H1 (cell line): ENCODE results near the gene OGDHL. TPM values are rescaled to one million over a fixed set of nuclear protein-coding genes. Genes with fewer than 3 reads are reported as not detected.

Experiments
- CTCF ChIA-PET: fragments of 300-600 bp; sonication (Branson Sonifier 250); formaldehyde crosslinking; loops from one replicate; lab custom pipeline; 2021; ENCODE audit not compliant: partially characterized antibody; lab: Charles Lee
- POLR2A ChIA-PET: fragments of 300-600 bp; sonication (Branson Sonifier 250); formaldehyde crosslinking; loops from one replicate; lab custom pipeline; 2021; ENCODE audit warnings: inconsistent platforms; ENCODE audit not compliant: partially characterized antibody; lab: Charles Lee
- DNase-seq, 2 experiments: peaks; one replicate each; pipeline versions ENCODE4 v3.0.0 to v3.0.0-alpha.2; 2010 to 2022; ENCODE audit warnings: low spot score in 2 of 2, low read depth in 1 of 2, mixed read lengths in 1 of 2
- FAIRE-seq: peaks from 2 replicates; lab custom pipeline; 2011; peaks lifted over from hg19 to GRCh38; lab: Jason Lieb, UNC
- H2AFZ ChIP-seq: 2 replicates; pipeline ENCODE4 v1.8.1; 2012; ENCODE audit warnings: low read length, inconsistent platforms
- H2AK5ac ChIP-seq: 2 replicates; pipeline ENCODE4 v1.6.1; 2013; ENCODE audit warnings: low read depth, low read length
- H2BK120ac ChIP-seq: replicated peaks from 2 replicates; pipeline ENCODE3; 2013; ENCODE audit warnings: low read depth, low read length, inconsistent platforms
- H2BK12ac ChIP-seq: 2 replicates; pipeline ENCODE4 v1.6.1; 2013; ENCODE audit warnings: low read depth, low read length
- H2BK15ac ChIP-seq: 2 replicates; pipeline ENCODE4 v1.6.1; 2013; ENCODE audit warnings: low read length
- H2BK20ac ChIP-seq: 2 replicates; pipeline ENCODE4 v1.6.1; 2013; ENCODE audit warnings: low read length
- H2BK5ac ChIP-seq: 2 replicates; pipeline ENCODE4 v1.6.1; 2013; ENCODE audit warnings: low read depth, low read length
- H3K14ac ChIP-seq: 2 replicates; pipeline ENCODE4 v1.6.1; 2013; ENCODE audit warnings: inconsistent platforms; ENCODE audit not compliant: insufficient read length
- H3K18ac ChIP-seq: 2 replicates; pipeline ENCODE4 v1.6.1; 2013; ENCODE audit warnings: low read length; ENCODE audit errors: extremely low read depth
- H3K23ac ChIP-seq: 2 replicates; pipeline ENCODE4 v1.6.1; 2013; ENCODE audit warnings: inconsistent platforms; ENCODE audit not compliant: insufficient read length
- H3K23me2 ChIP-seq: 2 replicates; pipeline ENCODE4 v1.6.1; 2013; ENCODE audit warnings: low read depth, low read length
- H3K27ac ChIP-seq: 2 replicates; pipeline ENCODE4 v1.6.1; 2011; ENCODE audit warnings: low read depth, low read length, inconsistent platforms
- H3K27me3 ChIP-seq, 4 experiments: replicated peaks in 1 of 4; 1 replicate in 1 of 4; 2 replicates in 3 of 4; pipeline versions ENCODE4 v1.6.1 to v1.8.1; 2011 to 2013; ENCODE audit warnings: low read length in 3 of 4, mild to moderate bottlenecking in 3 of 4, inconsistent platforms in 2 of 4, mixed read lengths in 2 of 4, moderate library complexity in 1 of 4; ENCODE audit not compliant: control insufficient read depth in 3 of 4, insufficient read depth in 3 of 4; ENCODE audit errors: extremely low read depth in 1 of 4
- H3K36me3 ChIP-seq, 4 experiments: 2 replicates each; pipeline versions ENCODE4 v1.6.1 to v1.8.1; 2011 to 2013; ENCODE audit warnings: mild to moderate bottlenecking in 4 of 4, low read length in 3 of 4, moderate library complexity in 2 of 4, control low read depth in 1 of 4, inconsistent platforms in 1 of 4; ENCODE audit not compliant: insufficient read depth in 4 of 4, control insufficient read depth in 2 of 4
- H3K4ac ChIP-seq: replicated peaks from 2 replicates; pipeline ENCODE3; 2013; ENCODE audit warnings: low read length, low read depth, mixed read lengths, inconsistent platforms; ENCODE audit not compliant: insufficient read length
- H3K4me1 ChIP-seq, 4 experiments: replicated peaks in 1 of 4; 1 replicate in 1 of 4; 2 replicates in 3 of 4; pipeline versions ENCODE4 v1.6.1 to v1.8.1; 2011 to 2013; ENCODE audit warnings: low read length in 3 of 4, inconsistent platforms in 2 of 4, mixed read lengths in 1 of 4; ENCODE audit not compliant: insufficient read depth in 4 of 4, control insufficient read depth in 3 of 4
- H3K4me2 ChIP-seq, 2 experiments: 2 replicates each; pipeline versions ENCODE4 v1.6.1 to v1.8.1; 2011 to 2013; ENCODE audit warnings: low read depth in 2 of 2, low read length in 2 of 2, control low read depth in 1 of 2, inconsistent platforms in 1 of 2, mild to moderate bottlenecking in 1 of 2; ENCODE audit not compliant: insufficient read depth in 1 of 2
- H3K4me3 ChIP-seq, 4 experiments: fragments of 200-600, 300-600 bp in 1 of 4; sonication (generic), shearing (Covaris generic), sonication (Bioruptor Twin) in 1 of 4; 2 replicates each; pipeline versions ENCODE4 v1.5.1 to v1.8.1; 2011 to 2016; ENCODE audit warnings: low read length in 4 of 4, low read depth in 3 of 4, control low read depth in 2 of 4, inconsistent platforms in 2 of 4, mild to moderate bottlenecking in 2 of 4, mixed read lengths in 1 of 4, moderate library complexity in 1 of 4; ENCODE audit not compliant: insufficient read depth in 2 of 4; ENCODE audit errors: extremely low read depth in 1 of 4
- H3K56ac ChIP-seq: replicated peaks from 2 replicates; pipeline ENCODE3; 2013; ENCODE audit warnings: low read depth, mild to moderate bottlenecking, mixed read lengths, low read length, inconsistent platforms; ENCODE audit not compliant: insufficient read length
- H3K79me1 ChIP-seq: 2 replicates; pipeline ENCODE4 v1.6.1; 2013; ENCODE audit warnings: low read depth, low read length, control low read depth
- H3K79me2 ChIP-seq, 2 experiments: 2 replicates each; pipeline versions ENCODE4 v1.6.1 to v1.8.1; 2012 to 2013; ENCODE audit warnings: low read length in 2 of 2, mild to moderate bottlenecking in 2 of 2, inconsistent platforms in 1 of 2; ENCODE audit not compliant: insufficient read depth in 2 of 2, control insufficient read depth in 1 of 2
- H3K9ac ChIP-seq, 4 experiments: replicated peaks in 1 of 4; 1 replicate in 1 of 4; 2 replicates in 3 of 4; pipeline versions ENCODE4 v1.6.1 to v1.8.1; 2011 to 2013; ENCODE audit warnings: low read depth in 3 of 4, low read length in 3 of 4, control low read depth in 2 of 4, mild to moderate bottlenecking in 2 of 4, moderate library complexity in 2 of 4, inconsistent platforms in 1 of 4; ENCODE audit errors: extremely low read depth in 1 of 4
- H3K9me3 ChIP-seq, 2 experiments: 2 replicates each; pipeline versions ENCODE4 v1.6.1 to v1.8.1; 2012 to 2013; ENCODE audit warnings: mild to moderate bottlenecking in 2 of 2, moderate library complexity in 2 of 2, control low read depth in 1 of 2, inconsistent platforms in 1 of 2, low read depth in 1 of 2, low read length in 1 of 2, mixed read lengths in 1 of 2; ENCODE audit not compliant: insufficient read depth in 2 of 2
- H4K20me1 ChIP-seq, 2 experiments: replicated peaks in 1 of 2; 2 replicates each; pipeline versions ENCODE3 to v1.8.1; 2011 to 2013; ENCODE audit warnings: inconsistent platforms in 2 of 2, low read length in 2 of 2, mild to moderate bottlenecking in 1 of 2; ENCODE audit not compliant: insufficient read depth in 2 of 2, control insufficient read depth in 1 of 2
- H4K5ac ChIP-seq: 2 replicates; pipeline ENCODE4 v1.6.1; 2013; ENCODE audit warnings: low read length, low read depth, mixed read lengths, inconsistent platforms; ENCODE audit not compliant: insufficient read length
- H4K8ac ChIP-seq: 2 replicates; pipeline ENCODE4 v1.8.0; 2013; ENCODE audit warnings: mild to moderate bottlenecking, moderate library complexity, low read length, inconsistent platforms; ENCODE audit not compliant: insufficient read depth; ENCODE audit errors: extremely low read depth
- H4K91ac ChIP-seq: replicated peaks from 2 replicates; pipeline ENCODE3; 2013; ENCODE audit warnings: low read length, mixed read lengths, inconsistent platforms; ENCODE audit not compliant: insufficient read length
- BCL11A ChIP-seq, 2 experiments: IDR thresholded peaks; one replicate each; pipeline ENCODE4 v1.6.1; 2011; ENCODE audit warnings: low read depth in 2 of 2, low read length in 2 of 2, mild to moderate bottlenecking in 2 of 2
- CEBPB ChIP-seq: IDR thresholded peaks from 2 replicates; pipeline ENCODE4 v1.6.1; 2012; ENCODE audit warnings: low read depth, low read length
- CTBP2 ChIP-seq: IDR thresholded peaks from 2 replicates; pipeline ENCODE4 v1.7.0; 2011; ENCODE audit warnings: borderline replicate concordance, mild to moderate bottlenecking, moderate library complexity, mixed read lengths, low read length; ENCODE audit not compliant: insufficient read depth, insufficient read length
- GABPA ChIP-seq: IDR thresholded peaks from 2 replicates; pipeline ENCODE4 v1.6.1; 2011; ENCODE audit warnings: mild to moderate bottlenecking, low read length, moderate library complexity, borderline replicate concordance; ENCODE audit not compliant: insufficient read depth
- POLR2AphosphoS5 ChIP-seq: IDR thresholded peaks from 2 replicates; pipeline ENCODE4 v1.6.1; 2011; ENCODE audit warnings: low read depth, low read length
- RXRA ChIP-seq: IDR thresholded peaks from 2 replicates; pipeline ENCODE4 v1.6.1; 2011; ENCODE audit warnings: low read depth, mild to moderate bottlenecking, low read length, moderate library complexity; ENCODE audit not compliant: insufficient read depth
- SIN3A ChIP-seq, 2 experiments: IDR thresholded peaks in 1 of 2; conservative IDR thresholded peaks in 1 of 2; 2 replicates each; pipeline ENCODE4 v1.6.1; 2011 to 2012; ENCODE audit warnings: low read length in 2 of 2, improper control_type of control experiment in 1 of 2, low read depth in 1 of 2, mild to moderate bottlenecking in 1 of 2
- SRF ChIP-seq: IDR thresholded peaks from 2 replicates; pipeline ENCODE4 v1.6.1; 2011; ENCODE audit warnings: mild to moderate bottlenecking, low read depth, low read length, moderate library complexity
- TAF1 ChIP-seq: IDR thresholded peaks from 2 replicates; pipeline ENCODE4 v1.6.1; 2011; ENCODE audit warnings: mild to moderate bottlenecking, low read depth, low read length
- TAF7 ChIP-seq: optimal IDR thresholded peaks from 2 replicates; pipeline ENCODE3; 2011; ENCODE audit warnings: low read depth, mild to moderate bottlenecking, inconsistent platforms, low read length, moderate library complexity, borderline replicate concordance
- TEAD4 ChIP-seq: IDR thresholded peaks from 2 replicates; pipeline ENCODE4 v1.6.1; 2012; ENCODE audit warnings: low read depth, low read length, inconsistent platforms, mixed read lengths
- WGBS, 2 experiments: shearing (Covaris generic) in 1 of 2; methylation state at CpG; one replicate each; pipeline versions ENCODE4 v1.1.6 to v1.1.7; 2013 to 2015; ENCODE audit warnings: low lambda C conversion rate in 2 of 2, mixed read lengths in 2 of 2, inconsistent platforms in 1 of 2, low coverage in 1 of 2, missing lambda C conversion rate in 1 of 2; ENCODE audit not compliant: insufficient replicate concordance in 2 of 2, insufficient coverage in 1 of 2, insufficient read length in 1 of 2; ENCODE audit errors: extremely low coverage in 1 of 2, missing lambda C conversion rate in 1 of 2; 5-methylcytosine and 5-hydroxymethylcytosine counted together
- polyA plus RNA-seq, 7 experiments: library from polyadenylated mRNA; depleted of rRNA in 3 of 7; stranded (reverse) in 5 of 7; unstranded in 2 of 7; fragments of >200 nt in 5 of 7; fragments of 200-250 nt in 2 of 7; gene quantifications; 1 replicate in 5 of 7; 2 replicates in 1 of 7; 4 replicates in 1 of 7; pipeline versions ENCODE4 v1.2.1 to v1.2.3, GENCODE V29; 2011 to 2013; ENCODE audit warnings: missing spikeins in 2 of 7, mixed read lengths in 2 of 7
- total RNA-seq: library from RNA; stranded (reverse); fragmentation: NEBNext Ultra II Directional; extraction: Animal tissue kit (Norgen Biotek cat#: 25700); gene quantifications from 2 replicates; pipeline ENCODE4 v1.2.1, GENCODE V29; 2021
- TF ChIP-seq, protein P1 (sequence below): IDR thresholded peaks from 2 replicates; pipeline ENCODE4 v1.6.1; 2012; ENCODE audit warnings: inconsistent platforms

OGDHL gene
- total and polyA plus RNA-seq, 2 of the 8 experiments (the other 6 are each of a cell fraction or from before 2014, with no cell fraction given), result 16.1 to 16.6 TPM

- POLR2A ChIA-PET, result no interaction called here
- H4K20me1 ChIP-seq, result no peaks in the 10 kb centered on the region
- TF ChIP-seq RXRA (no peak), TAF1 (no peak), TEAD4 (no peak), GABPA (no peak), SRF (no peak), POLR2AphosphoS5 (no peak), CTBP2 (no peak), CEBPB (no peak), TAF7 (no peak), BCL11A (IDR thresholded peaks at IDR 0.05; ENCODE audit: low read depth in 2 of 2, low read length in 2 of 2) (no peak), SIN3A (conservative IDR thresholded peaks at IDR 0.05 in 1 of 2, IDR thresholded peaks at IDR 0.05 in 1 of 2; ENCODE audit: low read depth in 1 of 2, low read length in 2 of 2) (no peak)
- TF ChIP-seq, protein P1, sequence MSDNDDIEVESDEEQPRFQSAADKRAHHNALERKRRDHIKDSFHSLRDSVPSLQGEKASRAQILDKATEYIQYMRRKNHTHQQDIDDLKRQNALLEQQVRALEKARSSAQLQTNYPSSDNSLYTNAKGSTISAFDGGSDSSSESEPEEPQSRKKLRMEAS, result no peak
- TF ChIP-seq, all 59 proteins: peak for 0
Measured at GRCh38 chr10:49726593-49726992, 35.5 kb downstream of the OGDHL start.

More at GRCh38 chr10:49726593-49726992, 35.5 kb downstream of the OGDHL start:
- WGBS, 2 experiments, result 90% methylated on average over 2 of the region's 2 CpGs; no CpG with 5 or more reads in 1 of the 2 experiments
- Histone ChIP-seq H2BK120ac (no peak overlapping the region), H3K4ac (no peak overlapping the region), H2AK5ac (no peak overlapping the region), H4K91ac (no peak overlapping the region), H3K27ac (no peak overlapping the region), H2BK15ac (no peak overlapping the region), H3K9me3 (peaks cover 2 to 3% of the 10 kb centered on the region in 2 experiments; a peak in 1 of 4 replicates), H2BK5ac (no peak overlapping the region), H2AFZ (no peak overlapping the region), H3K79me2 (no peaks in the 10 kb centered on the region), H3K14ac (no peak overlapping the region), H3K18ac (no peak overlapping the region), H3K4me2 (no peak overlapping the region), H3K27me3 (no peaks in the 10 kb centered on the region), H3K56ac (no peak overlapping the region), H3K9ac (no peak overlapping the region), H4K8ac (no peak overlapping the region), H3K79me1 (no peaks in the 10 kb centered on the region), H3K4me3 (no peak overlapping the region), H3K23ac (no peak overlapping the region), H2BK12ac (no peak overlapping the region), H3K23me2 (no peaks in the 10 kb centered on the region), H2BK20ac (no peak overlapping the region), H3K36me3 (peaks cover 0 to 2% (median 0%) of the 10 kb centered on the region in 4 experiments; a peak in 2 of 8 replicates), H4K5ac (no peak overlapping the region), H3K4me1 (no peaks in the 10 kb centered on the region)
- no peak for DNase-seq
- no peak for FAIRE-seq
- CTCF ChIA-PET, result interaction anchor here (1.1 kb wide), 1 partner anchor 125 kb away, joined by 4 read pairs; no protein-coding TSS in a partner anchor
